HL-60 (cell line): Measurements from ENCODE around the gene ALG6.

Experiments
- DNase-seq, 2 experiments: peaks; one replicate each; pipeline ENCODE4 v3.0.0-alpha.2; 2010 to 2020; ENCODE audit warnings: low read depth in 1 of 2, low spot score in 1 of 2
- H3K27ac ChIP-seq: fragments of 250-450 bp; sonication (Bioruptor Pico); replicated peaks from 2 replicates; pipeline ENCODE4 v1.5.1; 2020; ENCODE audit warnings: mild to moderate bottlenecking, moderate library complexity
- H3K27me3 ChIP-seq: fragments of 250-450 bp; sonication (Bioruptor Pico); 2 replicates; pipeline ENCODE4 v1.5.1; 2021; ENCODE audit warnings: mild to moderate bottlenecking, moderate library complexity; ENCODE audit not compliant: insufficient read depth, poor library complexity, severe bottlenecking
- H3K4me3 ChIP-seq: replicated peaks from 2 replicates; pipeline ENCODE4 v1.5.1; 2011; ENCODE audit warnings: mild to moderate bottlenecking, control low read depth, low read length; ENCODE audit not compliant: insufficient read depth
- GABPA ChIP-seq: IDR thresholded peaks from 2 replicates; pipeline ENCODE4 v1.6.1; 2012; ENCODE audit warnings: low read depth
- POLR2AphosphoS5 ChIP-seq: IDR thresholded peaks from 2 replicates; pipeline ENCODE4 v1.6.1; 2012; ENCODE audit warnings: low read depth
- SPI1 ChIP-seq: IDR thresholded peaks from 2 replicates; pipeline ENCODE4 v1.6.1; 2012; ENCODE audit warnings: low read depth, mild to moderate bottlenecking, borderline replicate concordance
- TF ChIP-seq, protein P1 (sequence below): IDR thresholded peaks from one replicate; pipeline ENCODE4 v1.5.1; 2011; ENCODE audit warnings: low read length, control low read depth, inconsistent platforms; ENCODE audit not compliant: insufficient read depth
- TF ChIP-seq, protein P2 (sequence below): IDR thresholded peaks from 2 replicates; pipeline ENCODE4 v1.6.1; 2012; ENCODE audit warnings: low read depth; ENCODE audit not compliant: insufficient replicate concordance

ALG6 gene

GRCh38 chr1:63326473-63327380 is 40.7 kb upstream of the ALG6 start:
- Histone ChIP-seq H3K27ac (no peak overlapping the region), H3K27me3 (peaks cover 77% of the 10 kb centered on the region), H3K4me3 (no peak overlapping the region)
- DNase-seq = no peak
- TF ChIP-seq, protein P1, sequence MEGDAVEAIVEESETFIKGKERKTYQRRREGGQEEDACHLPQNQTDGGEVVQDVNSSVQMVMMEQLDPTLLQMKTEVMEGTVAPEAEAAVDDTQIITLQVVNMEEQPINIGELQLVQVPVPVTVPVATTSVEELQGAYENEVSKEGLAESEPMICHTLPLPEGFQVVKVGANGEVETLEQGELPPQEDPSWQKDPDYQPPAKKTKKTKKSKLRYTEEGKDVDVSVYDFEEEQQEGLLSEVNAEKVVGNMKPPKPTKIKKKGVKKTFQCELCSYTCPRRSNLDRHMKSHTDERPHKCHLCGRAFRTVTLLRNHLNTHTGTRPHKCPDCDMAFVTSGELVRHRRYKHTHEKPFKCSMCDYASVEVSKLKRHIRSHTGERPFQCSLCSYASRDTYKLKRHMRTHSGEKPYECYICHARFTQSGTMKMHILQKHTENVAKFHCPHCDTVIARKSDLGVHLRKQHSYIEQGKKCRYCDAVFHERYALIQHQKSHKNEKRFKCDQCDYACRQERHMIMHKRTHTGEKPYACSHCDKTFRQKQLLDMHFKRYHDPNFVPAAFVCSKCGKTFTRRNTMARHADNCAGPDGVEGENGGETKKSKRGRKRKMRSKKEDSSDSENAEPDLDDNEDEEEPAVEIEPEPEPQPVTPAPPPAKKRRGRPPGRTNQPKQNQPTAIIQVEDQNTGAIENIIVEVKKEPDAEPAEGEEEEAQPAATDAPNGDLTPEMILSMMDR = no peak
- TF ChIP-seq SPI1 (no peak), GABPA (no peak), POLR2AphosphoS5 (no peak)
- TF ChIP-seq, protein P2, sequence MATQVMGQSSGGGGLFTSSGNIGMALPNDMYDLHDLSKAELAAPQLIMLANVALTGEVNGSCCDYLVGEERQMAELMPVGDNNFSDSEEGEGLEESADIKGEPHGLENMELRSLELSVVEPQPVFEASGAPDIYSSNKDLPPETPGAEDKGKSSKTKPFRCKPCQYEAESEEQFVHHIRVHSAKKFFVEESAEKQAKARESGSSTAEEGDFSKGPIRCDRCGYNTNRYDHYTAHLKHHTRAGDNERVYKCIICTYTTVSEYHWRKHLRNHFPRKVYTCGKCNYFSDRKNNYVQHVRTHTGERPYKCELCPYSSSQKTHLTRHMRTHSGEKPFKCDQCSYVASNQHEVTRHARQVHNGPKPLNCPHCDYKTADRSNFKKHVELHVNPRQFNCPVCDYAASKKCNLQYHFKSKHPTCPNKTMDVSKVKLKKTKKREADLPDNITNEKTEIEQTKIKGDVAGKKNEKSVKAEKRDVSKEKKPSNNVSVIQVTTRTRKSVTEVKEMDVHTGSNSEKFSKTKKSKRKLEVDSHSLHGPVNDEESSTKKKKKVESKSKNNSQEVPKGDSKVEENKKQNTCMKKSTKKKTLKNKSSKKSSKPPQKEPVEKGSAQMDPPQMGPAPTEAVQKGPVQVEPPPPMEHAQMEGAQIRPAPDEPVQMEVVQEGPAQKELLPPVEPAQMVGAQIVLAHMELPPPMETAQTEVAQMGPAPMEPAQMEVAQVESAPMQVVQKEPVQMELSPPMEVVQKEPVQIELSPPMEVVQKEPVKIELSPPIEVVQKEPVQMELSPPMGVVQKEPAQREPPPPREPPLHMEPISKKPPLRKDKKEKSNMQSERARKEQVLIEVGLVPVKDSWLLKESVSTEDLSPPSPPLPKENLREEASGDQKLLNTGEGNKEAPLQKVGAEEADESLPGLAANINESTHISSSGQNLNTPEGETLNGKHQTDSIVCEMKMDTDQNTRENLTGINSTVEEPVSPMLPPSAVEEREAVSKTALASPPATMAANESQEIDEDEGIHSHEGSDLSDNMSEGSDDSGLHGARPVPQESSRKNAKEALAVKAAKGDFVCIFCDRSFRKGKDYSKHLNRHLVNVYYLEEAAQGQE = no peak

- Histone ChIP-seq H3K27me3 (peaks cover 71% of the 10 kb centered on the region), H3K27ac (no peak overlapping the region), H3K4me3 (no peak overlapping the region)
- DNase-seq = peak; percentile 41 to 61
- TF ChIP-seq SPI1 (no peak), GABPA (no peak), POLR2AphosphoS5 (no peak)
- TF ChIP-seq, protein P2 = no peak
- TF ChIP-seq, protein P1 = peak; percentile 86
These were observed 39.9 kb upstream of the ALG6 start for GRCh38 chr1:63327417-63328054.

DNA sequence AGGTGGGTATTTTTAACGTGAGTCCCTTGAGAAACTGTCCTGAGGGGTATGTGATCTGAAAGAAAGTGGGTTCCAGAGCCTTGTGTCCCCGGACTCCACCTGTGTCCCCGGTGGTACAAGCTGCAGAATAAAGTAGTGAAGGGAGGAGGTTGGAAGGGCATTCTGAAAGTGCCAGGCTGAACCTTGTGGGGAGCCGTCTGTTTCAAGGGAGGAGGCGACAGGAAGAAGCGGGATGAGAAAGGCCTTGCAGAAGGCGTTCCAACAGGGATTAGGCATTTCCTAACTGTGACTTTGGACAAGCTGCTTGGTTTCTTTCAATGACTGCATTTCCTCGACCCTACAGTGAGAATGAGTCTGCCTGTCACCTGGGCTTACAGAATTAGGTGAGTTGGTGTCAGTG is 39.3 kb upstream of the ALG6 start:
- no peak for TF ChIP-seq GABPA
- TF ChIP-seq, protein P2 = no peak
- TF ChIP-seq POLR2AphosphoS5 = no peak
- TF ChIP-seq SPI1 = no peak
- TF ChIP-seq, protein P1 = no peak
- no peak for DNase-seq
- Histone ChIP-seq H3K27ac (no peak overlapping the region), H3K4me3 (no peak overlapping the region), H3K27me3 (peaks cover 68% of the 10 kb centered on the region)
